ENCODE results near the gene EMC1.
"Not testable (repeated sequence)": the region's sequence is repeated elsewhere in the genome, so short reads cannot be mapped to it uniquely, and the experiment has no call there.

Gene EMC1

GRCh38 chr1:19251305-19252196, at the start of gene EMC1, which contains the start of gene MRTO4:
EMC1 (minus strand) TSS chr1:19251524; CDS start chr1:19251509, 15 bp downstream.
MRTO4 (plus strand) TSS chr1:19251805; CDS start chr1:19251836, 31 bp downstream.
- peak; percentile 85 for DNase-seq

GRCh38 chr1:19300211-19300610, 48.9 kb upstream of the EMC1 start:
- peak; percentile 8 for DNase-seq

DNA sequence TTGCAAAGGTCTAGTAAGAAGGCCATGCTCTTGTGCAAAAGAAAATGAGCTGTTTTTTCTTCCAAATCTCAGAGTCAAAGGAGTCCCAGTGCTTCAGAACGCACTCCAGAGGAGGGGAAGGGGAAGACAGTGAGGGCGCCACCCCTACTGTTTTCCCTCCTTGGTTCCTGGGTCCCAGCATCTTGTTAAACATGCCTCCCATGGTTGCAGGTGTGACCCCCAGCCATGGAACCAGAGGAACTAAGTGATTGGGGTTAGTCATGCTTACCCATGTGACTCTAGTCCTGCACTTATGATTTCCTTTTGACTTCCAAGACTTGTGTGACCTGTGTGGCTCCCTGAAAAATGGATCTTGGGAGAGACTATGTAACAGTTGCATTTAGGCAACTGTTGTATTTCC, 43.3 kb upstream of the EMC1 start:
- no peak for DNase-seq

DNA sequence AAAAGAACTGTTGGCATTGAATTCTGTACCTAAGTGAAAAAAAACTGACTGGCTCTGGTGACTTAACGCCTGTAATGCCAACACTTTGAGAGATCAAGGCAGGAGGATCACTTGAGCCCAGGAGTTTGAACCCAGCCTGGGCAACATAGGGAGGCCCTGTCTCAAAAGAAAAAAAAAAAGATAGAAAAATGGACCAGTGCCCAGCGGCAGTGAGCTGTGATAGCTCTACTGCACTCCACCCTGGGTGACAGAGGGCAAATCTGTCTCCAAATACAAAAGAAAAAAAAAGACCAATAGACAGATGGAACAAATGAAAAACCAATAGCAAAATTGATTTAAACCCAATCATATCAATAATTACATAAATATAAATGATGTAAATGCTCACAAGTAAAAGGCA, 37.9 kb upstream of the EMC1 start:
- no peak for DNase-seq

DNA sequence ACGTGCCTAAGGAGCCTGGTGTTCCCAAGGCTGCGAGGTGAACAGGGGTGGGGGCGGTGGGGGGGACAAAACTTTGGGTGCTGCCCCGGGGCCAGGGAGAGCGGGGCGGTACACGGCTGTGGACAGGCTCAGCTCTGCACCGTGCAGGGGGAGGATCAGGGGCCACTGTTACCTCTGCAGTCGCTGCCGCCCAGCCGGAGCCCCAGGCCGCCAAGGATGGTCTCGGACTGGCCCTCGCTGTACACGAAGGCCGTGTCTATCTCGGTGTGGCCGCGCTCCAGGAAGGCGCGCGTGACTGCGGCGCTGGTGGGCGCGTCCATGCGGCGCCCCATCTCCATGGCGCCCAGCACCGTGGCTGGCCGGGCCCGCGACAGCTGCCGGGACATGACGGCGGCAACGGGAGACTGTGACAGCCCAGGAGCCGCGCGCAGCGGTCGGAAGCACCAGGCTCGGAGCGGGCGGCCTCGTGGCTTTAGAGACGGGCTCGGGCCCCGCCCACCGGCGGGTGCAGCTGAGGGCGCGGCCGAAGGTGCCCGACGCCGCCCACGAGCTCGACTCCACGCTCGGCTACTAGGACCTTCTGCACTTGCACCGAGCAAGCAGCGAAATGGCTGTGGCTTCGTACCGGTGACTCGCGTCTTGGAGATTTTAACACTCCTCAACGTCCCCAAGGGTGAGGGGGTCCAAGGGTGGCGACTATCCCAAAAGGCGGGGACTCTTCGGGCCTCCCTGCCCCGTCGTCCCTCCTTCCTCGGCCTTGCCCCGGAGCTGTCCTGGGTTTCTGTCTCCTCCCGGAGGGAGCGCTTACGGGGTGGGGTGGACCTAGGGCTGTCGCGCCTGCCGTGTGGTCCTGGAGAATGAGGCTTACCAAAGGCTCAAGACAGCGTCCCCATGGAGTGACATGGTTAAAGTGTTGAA, 37.3 kb upstream of the EMC1 start, which contains the start of gene AKR7A3:
AKR7A3 (minus strand) TSS at position 447 of the 918 bp plus-strand sequence; CDS start at position 386, 61 bp downstream.
- not testable (repeated sequence) for DNase-seq

GRCh38 chr1:19287436-19288185, 36.3 kb upstream of the EMC1 start:
- no peak for DNase-seq

DNA sequence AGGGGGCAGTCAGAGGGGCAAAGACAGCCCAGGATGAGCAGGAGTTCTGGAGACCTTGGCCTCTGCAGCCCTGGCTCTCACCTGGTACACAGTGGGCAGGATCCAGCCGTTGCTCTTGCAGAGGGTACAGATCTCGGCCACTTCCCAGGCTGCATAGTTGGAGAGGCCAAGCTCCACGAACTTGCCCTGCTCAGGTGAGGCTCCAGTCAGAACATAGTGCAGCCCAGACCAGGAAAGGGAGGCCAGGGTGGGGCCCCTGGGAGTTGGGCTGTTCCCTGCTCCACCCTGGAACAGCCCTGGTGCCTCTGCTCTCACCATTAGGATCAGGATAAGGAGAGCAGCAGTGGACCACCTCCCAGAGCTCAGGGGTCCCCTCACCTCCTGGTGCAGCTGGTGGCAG, 34.5 kb upstream of the EMC1 start:
- not testable (repeated sequence) for DNase-seq

DNA sequence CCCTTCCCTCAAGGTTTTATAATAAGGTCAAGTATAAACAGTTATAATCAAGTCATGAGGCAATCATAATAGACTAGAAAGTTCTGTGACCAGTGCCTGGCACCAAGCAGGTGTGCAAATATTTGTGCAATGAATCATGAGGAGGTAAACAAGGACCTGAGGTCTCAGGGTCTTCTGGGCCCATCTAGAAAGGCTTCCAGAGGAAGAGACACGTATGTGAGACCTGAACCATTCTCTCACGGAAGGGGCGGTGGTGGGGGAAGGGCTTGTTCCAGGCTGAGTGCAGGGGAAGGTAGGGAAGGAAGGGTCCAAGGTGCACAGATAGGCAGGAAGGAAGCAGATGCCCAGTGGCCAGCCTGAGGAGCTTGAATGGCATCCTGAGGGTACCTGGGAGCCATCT, 34.0 kb upstream of the EMC1 start:
- DNase-seq = not testable (repeated sequence)

GRCh38 chr1:19284881-19285280, 33.6 kb upstream of the EMC1 start:
- DNase-seq = no peak

- DNase-seq = no peak
These were observed 32.6 kb upstream of the EMC1 start for GRCh38 chr1:19283891-19284290.

GRCh38 chr1:19274636-19275035, 23.3 kb upstream of the EMC1 start:
- no peak for DNase-seq

DNA sequence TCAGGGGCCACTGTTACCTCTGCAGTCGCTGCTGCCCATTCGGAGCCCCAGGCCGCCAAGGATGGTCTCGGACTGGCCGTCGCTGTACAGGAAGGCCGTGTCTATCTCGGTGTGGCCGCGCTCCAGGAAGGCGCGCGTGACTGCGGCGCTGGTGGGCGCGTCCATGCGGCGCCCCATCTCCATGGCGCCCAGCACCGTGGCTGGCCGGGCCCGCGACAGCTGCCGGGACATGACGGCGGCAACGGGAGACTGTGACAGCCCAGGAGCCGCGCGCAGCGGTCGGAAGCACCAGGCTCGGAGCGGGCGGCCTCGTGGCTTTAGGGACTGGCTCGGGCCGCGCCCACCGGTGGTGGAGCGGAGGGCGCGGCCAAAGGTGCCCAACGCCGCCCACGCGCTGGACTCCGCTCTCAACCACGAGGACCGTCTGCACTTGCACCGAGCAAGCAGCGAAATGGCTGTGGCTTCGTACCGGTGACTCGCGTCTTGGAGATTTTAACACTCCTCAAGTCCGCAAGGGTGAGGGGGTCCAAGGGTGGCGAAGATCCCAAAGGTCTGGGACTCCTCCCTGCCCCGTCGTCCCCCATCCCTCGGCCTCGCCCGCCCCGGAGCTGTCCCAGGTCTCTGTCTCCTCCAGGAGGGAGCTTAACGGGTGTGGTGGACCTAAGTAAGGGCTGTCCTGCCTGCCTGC, 22.7 kb upstream of the EMC1 start:
- DNase-seq = not testable (repeated sequence)

DNA sequence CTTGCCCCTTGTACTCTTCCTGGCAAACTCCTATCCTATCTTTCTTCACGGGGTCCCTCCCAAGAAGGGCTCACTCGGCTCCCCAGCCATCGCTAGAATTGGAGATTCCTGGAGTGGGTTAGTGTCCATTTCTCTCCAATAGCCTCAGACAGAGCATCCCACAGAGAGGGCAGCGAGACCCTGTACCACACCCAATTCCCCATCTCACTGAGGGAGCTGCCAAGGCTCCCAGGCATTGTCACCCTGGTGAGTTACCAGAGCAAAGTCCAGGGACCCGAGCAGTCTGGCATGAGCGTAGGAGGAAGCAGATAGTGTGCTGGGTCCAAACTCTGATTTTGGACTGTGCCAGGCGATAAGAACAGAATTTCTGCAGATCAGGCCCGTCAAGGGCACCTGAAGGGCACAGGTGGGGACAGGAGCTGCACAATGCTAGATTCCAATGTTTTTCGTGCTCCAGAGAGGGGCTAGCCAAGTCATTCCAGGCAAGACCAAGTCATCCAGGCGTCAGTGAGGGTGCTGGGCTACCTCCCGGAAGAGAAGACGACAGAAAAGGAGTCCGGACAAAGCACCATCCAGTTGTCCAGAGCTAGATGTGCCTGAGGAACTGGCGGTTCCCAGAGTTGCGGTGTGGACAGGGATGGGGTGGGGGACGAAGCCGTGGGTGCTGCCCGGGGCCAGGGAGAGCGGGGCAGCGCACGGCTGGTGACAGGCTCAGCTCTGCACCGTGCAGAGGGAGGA, 22.0 kb upstream of the EMC1 start:
- no peak for DNase-seq

GRCh38 chr1:19272064-19272463, 20.7 kb upstream of the EMC1 start:
- no peak for DNase-seq

GRCh38 chr1:19270343-19270730, 19.0 kb upstream of the EMC1 start:
- DNase-seq = not testable (repeated sequence)

GRCh38 chr1:19269427-19270342, 18.4 kb upstream of the EMC1 start:
- not testable (repeated sequence) for DNase-seq

GRCh38 chr1:19268445-19268844, 17.1 kb upstream of the EMC1 start:
- DNase-seq = no peak

DNA sequence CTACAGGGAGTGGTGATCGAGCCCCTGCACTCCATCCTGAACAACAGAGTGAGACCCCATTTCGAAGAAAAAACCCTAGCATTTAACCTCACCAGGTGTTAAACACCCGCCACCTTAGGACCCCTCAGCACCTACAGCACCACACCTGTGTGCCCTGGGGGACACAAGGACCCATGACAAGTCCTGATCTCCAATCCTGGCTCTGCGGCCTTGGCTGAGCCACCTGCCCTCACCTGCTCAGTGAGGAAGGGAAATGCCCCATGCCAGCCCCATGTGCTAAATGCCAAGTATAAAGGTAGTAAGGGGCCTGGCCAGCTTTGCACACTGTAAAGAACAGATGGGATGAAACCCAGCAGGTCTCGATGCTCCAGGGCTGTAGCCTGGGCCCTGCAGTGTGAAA, 11.4 kb upstream of the EMC1 start:
- DNase-seq = no peak

DNA sequence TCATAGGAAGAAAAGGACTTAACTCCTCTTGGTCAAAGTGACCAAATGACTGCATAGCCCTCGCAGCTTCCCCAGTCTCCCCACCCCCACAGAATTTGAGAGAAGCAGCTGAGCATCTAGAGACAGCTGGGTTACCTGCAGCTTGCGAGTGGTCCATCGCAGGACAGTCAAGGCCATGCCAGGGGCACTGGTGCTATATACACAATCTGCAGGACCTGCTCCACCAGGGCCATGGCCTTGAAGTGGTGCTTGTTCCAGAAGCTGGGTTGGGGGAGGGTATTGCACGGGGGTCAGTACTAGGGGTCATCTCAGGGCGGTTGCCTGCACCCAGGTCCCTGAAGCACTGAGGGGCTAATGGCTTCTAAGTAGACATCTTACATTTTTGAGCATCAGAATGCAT, 10.7 kb upstream of the EMC1 start:
- no peak for DNase-seq

Data from NCI-H345 (cell line).